Sigmoid colon (tissue), 4 donors: Measurements from ENCODE around the gene KRT20.

Experiments
- CTCF ChIP-seq, 4 experiments: fragments of 450-650 bp in 3 of 4; fragments of 200-600 bp in 1 of 4; IDR thresholded peaks; one replicate each; pipeline ENCODE4 v1.5.1; 2016 to 2019; ENCODE audit warnings: antibody characterized with exemption in 4 of 4, mild to moderate bottlenecking in 3 of 4, moderate library complexity in 2 of 4
- EP300 ChIP-seq, 4 donors: sonication (generic); formaldehyde crosslinking; IDR thresholded peaks; one replicate each; pipeline ENCODE4 v1.6.1; 2017; ENCODE audit warnings: antibody characterized with exemption in 4 of 4
- POLR2A ChIP-seq, 2 donors: fragments of 450-650 bp; IDR thresholded peaks; one replicate each; pipeline ENCODE4 v1.6.1; 2016; ENCODE audit warnings: antibody characterized with exemption in 2 of 2, mild to moderate bottlenecking in 2 of 2, moderate library complexity in 2 of 2
- POLR2AphosphoS5 ChIP-seq, 4 donors: sonication (generic); formaldehyde crosslinking; IDR thresholded peaks; one replicate each; pipeline ENCODE4 v1.6.1; 2017; ENCODE audit warnings: antibody characterized with exemption in 4 of 4

- no peak for TF ChIP-seq CTCF (IDR thresholded peaks at IDR 0.05)
- no peak for TF ChIP-seq POLR2AphosphoS5 (IDR thresholded peaks at IDR 0.05)
- TF ChIP-seq EP300 (IDR thresholded peaks at IDR 0.05), result no peak
- no peak for TF ChIP-seq POLR2A (IDR thresholded peaks at IDR 0.05)
Observed at GRCh38 chr17:40872416-40872815, 12.6 kb downstream of the KRT20 start.
